KG1 (cell line): Measurements from ENCODE around the gene RNU1-2.
"Not testable (repeated sequence)": the region's sequence is repeated elsewhere in the genome, so short reads cannot be mapped to it uniquely, and the experiment has no call there.

ENCODE experiments used
- DNase-seq: peaks from one replicate; lab custom pipeline; 2025; lab: John Stamatoyannopoulos, UW

Gene RNU1-2

DNA sequence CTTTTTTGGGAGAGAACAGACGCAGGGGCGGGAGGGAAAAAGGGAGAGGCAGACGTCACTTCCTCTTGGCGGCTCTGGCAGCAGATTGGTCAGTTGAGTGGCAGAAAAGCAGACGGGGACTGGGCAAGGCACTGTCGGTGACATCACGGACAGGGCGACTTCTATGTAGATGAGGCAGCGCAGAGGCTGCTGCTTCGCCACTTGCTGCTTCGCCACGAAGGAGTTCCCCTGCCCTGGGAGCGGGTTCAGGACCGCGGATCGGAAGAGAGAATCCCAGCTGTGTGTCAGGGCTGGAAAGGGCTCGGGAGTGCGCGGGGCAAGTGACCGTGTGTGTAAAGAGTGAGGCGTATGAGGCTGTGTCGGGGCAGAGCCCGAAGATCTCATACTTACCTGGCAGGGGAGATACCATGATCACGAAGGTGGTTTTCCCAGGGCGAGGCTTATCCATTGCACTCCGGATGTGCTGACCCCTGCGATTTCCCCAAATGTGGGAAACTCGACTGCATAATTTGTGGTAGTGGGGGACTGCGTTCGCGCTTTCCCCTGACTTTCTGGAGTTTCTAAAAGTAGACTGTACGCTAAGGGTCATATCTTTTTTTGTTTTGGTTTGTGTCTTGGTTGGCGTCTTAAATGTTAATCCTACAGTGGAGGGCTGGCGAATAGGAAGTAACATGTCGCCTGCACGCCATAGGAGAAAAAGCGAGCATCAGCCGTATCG, at the start of gene RNU1-2:
Gene RNU1-2 (plus strand): TSS at position 383 of the 718 bp plus-strand sequence.
- DNase-seq = peak; percentile 59

DNA sequence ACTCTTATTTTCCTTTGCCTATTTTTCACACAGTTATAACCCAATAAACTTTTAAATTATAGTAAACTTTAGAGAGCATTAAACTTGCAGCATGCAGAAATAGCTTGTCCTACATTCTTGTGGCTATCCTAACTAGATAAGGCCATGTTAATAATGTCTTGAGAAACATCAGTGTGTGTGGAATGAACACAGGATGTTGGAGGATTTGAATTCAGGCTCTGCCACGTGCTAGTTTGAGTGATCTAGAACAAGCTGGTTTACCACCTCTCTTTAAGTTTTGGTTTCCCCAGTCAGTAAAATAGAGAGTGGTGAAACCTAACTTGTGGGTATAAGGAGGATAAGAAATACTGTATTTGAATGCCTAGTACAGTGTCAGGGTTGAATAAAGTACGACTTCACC, 39.6 kb upstream of the RNU1-2 start:
- DNase-seq = not testable (repeated sequence)

DNA sequence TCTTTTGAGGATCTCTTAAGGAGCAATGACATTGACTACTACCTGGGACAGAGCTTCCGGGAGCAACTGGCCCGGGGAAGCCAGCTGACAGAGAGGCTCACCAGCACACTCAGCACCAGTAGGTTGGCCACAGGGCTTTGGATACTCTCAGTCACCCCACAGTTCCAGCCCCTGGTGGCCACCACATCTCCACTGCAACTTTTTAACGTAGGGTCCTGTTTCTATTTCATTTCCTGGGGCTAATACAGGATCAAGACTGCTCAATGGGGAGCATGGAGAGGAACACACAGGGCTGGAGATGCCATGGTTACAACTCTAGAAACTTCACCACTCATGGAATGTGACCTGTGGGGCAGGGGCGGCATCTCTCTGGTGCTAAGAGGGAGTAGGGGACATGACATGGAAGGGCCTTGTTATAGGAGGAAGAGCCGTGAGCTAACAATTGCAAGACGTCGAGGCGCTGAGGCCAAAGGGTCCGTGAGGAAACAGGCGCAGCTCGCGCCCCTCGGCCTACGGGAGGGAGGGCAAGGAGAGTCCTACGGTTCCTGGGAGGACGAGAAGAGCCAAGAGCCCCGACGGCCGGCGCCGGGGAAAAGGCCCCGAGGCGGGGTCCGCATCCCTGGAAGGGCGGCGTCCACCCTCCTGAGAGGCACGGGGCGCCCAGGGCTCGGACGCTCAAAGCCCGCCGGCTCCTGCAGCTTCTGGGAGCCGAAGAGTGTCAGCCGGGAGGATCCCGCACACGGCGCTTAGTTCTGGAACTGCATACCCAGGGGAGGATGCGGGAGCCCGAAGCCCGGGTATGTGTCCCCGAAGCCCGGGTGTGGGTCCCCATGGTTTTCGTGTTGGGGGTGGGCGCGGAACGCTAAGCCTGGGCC, 36.4 kb upstream of the RNU1-2 start:
- DNase-seq = not testable (repeated sequence)

DNA sequence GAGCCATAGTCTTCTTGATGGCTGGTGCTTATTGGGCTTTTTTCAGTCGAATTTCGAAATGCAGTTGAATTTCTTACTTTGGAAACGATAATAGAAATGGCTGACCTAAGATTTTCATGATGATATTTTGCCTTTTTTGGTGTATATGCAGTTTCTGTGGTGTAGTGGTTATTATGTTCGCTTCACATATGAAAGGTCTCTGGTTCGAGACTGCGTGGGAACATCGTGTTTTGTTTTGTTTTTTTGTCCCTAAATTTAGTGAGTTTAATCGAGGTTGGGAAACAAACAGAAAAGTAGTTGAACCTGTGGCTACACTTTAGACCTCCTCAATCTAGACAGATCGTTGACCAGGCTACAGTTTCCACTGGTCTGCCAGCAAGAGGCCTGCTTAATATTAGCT, 35.7 kb upstream of the RNU1-2 start:
- DNase-seq = not testable (repeated sequence)

DNA sequence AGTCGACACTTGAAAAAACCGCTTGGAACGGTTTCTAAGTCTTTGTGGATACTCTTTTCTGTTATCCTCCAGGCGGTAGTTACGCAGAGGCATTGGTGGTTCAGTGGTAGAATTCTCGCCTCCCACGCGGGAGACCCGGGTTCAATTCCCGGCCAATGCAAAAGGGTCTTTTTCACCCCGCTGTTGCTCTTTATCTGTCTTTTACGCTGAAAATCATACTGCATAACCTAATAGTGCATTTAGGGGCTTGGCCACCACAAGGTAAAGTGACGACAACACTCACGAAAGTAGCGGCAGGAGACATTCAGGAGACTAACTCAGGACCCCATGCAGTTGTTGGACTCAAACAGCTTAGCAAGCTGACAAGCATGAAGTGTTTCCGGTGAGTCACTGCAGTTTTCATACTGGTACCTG, 33.9 kb upstream of the RNU1-2 start:
- not testable (repeated sequence) for DNase-seq

DNA sequence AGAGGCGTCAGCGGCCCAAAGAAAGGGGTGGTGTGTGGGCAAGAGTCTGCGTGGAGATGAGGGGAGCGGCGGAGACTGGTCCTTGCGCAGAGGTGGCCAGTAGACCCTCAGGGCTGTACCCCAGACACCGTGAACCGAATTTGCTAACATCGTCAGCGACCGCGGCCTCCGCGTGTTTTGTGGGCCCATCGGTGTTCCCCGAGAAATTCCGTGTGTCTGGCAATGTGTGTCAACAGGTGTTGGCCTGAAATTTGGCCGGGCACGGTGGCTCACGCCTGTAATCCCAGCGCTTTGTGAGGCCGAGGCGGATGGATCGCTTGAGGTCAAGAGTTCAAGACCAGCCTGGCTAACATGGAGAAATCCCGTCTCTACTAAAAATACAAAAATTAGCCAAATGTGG, 33.4 kb upstream of the RNU1-2 start:
- DNase-seq = not testable (repeated sequence)

DNA sequence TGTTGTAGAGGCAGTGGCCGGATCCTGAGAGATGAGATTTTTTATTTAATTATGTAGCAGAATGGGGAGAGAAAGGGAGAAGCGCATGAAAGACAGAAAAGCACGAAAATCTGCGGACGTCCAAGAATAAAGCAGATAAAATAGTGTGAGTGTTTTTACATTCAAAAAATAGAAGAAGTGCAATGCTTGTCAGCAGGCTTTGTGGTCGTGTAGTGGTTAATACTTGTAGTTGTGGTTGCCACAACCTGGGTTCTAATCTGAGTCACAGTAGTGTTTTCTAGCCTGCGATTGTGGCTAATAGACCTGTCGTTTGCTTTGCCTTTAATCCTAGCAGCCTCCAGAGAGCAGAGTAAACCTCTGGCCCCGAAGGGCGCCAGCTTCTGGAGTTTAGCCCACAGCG, 32.8 kb upstream of the RNU1-2 start:
- not testable (repeated sequence) for DNase-seq

DNA sequence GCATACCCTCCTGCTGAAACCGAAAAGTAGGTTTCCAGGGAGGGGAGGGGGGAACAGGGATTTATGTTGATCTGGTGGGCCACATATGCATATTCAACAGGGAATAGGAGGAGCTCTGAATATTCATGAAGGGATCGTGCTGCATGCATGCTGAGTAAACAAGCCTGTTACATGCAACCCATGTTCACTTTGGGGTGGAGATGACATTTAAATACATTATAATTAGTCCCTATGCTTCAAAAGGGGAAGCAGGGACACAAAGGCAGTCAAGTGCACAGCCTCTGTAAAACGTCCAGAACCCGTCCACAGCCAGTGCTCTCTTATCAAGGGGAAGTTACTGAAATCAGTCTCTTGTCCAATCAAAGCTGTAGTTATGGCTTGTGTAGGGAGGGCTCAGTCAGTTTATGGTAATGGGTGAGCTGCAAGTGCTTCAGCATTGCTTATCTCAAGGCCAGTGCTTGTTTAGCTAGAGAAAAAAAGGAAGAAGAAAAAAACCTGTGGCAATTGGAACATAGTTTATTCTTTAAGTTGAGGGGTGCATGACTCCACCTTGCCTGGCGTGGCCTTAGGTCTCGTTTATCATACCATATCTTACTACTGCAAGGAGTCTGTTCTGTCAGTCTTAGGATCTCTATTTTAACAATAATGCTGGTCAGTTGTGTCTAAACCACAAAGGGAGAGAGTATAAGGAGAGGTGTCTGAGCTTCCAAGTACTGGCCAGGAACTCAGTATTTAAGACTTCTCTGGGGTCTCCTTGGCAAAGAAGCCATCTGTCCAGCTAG, 28.7 kb upstream of the RNU1-2 start:
- not testable (repeated sequence) for DNase-seq

DNA sequence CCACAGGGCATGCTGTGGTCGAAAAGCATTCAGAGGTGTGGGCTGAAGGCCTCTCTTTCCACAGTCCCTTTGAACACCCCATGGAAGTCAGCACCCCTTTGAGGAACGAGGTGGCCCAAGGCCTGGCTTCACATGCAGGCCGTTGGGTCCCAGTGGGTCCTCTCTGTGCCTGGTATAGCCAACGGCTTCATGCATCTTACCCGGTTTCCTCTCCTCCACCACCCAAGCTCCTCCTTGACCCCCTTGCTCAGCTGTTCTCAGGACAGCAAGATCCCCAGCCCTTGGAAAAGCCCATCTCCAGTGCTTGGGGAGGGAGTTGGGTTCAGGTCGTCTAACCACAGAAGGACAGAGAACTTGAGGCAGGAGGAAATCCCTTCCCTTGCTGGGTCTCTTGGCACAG, 27.0 kb upstream of the RNU1-2 start:
- not testable (repeated sequence) for DNase-seq

DNA sequence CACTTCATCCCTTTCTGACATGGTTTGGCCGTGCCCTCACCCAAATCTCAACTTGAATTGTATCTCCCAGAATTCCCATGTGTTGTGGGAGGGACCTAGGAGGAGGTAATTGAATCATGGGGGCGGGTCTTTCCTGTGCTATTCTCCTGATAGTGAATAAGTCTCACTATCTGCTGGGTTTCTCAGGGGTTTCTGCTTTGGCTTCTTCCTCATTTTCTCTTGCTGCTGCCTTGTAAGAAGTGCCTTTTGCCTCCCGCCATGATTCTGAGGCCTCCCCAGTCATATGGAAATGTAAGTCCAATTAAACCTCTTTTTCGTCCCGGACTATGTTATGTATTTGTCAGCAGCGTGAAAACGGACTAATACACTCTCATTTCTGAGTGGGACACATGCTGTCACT, 25.8 kb upstream of the RNU1-2 start:
- DNase-seq = not testable (repeated sequence)

DNA sequence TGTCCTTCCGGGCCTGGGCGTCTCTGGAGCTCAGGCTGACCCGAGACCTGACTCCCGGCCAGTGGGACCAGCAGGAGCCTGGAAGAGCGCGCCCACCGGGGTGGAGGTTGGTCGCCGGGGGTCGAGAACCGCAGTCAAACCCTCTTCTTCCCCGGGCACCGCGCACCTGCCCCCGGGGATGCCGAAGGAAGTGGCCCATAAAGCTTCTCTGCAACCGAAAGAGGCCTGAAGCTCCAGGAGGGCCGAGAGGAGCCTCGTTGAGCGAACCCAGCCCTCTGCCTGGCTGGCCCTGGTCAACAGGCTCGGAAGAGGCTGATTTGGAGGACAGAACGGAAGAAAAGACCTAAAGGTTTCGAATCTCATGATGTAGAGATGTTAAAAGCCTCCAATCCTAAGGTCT, 24.6 kb upstream of the RNU1-2 start:
- not testable (repeated sequence) for DNase-seq

DNA sequence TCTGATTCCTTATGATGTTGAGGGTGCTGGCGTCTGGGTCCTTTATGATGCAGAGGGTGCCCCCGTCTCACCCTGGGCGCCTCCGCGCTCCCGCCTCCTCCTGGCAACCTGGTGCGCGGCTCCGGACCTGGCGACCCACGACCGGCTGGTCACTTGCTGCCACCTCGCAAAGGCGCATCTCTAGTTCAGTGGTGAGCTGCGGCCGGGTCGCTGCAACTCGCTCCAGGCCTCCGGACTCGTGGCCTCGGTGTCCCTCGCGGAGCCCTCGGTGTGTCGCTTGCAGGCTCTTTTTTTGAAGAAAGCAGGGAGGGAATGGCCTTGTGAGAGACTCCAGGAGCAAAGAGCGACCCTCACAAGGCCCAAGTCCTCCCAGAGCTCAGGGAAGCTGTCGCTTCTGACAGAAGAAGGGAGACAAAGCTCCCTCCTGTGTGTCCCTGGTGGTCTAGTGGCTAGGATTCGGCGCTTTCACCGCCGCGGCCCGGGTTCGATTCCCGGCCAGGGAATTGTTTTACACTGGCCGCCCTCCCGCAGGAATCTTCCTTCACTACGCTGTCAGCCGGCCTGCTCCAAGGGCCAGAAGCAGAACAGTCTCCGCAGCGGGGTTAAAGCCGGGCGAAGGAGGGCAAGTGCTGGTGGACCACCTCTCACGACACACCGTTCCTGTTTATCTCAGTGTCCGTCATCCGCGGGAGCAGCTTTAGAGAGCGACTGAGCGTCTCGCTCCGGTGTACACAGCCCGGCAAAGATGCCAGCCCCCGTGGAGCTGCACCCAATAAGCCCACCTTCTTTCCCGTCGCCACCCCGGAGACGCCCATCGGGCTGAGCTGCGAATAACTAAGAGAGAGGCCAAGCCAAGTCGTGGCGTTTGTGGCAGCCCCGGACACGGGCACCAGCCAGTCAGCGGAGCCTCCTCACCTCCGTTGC, 23.4 kb upstream of the RNU1-2 start:
- peak; percentile 8 for DNase-seq

DNA sequence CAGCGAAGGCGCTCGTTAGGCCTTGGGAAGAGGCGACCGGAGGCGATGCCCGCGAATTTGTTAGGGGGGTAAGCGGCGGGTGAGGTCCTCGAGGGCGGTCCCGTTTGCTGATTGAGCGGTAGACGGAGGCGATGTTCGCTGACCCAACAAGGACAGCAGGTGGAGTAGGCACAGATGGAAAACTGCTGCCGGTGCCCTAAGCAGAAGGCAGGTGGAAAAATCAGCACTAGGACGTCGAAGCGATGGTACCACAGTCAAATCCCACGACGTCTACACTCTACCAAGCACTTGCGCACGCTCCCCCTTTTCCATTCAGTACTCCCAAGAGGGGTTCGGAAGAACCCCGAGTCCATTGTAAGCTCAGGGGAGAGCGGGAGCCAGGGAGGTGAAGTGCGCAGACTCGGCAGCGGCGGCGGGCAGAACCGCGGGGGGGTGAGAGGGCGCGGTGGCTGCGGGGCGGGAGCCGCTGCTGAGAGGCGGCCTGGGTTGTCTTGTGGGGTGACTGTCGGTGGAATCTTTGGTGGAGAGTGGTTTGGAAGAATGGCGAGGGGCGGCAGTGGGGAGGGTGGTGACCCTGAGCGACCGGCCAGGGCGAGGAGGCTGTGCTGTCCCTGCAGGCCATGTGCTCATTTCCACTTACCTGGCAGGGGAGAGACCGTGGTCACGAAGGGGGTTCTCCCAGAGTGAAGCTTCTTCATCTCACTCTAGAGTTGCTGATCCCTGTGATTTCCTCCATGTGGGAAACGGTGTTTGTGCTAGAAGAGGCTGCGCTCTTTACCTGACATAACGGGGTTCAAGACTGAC, 22.5 kb upstream of the RNU1-2 start:
- not testable (repeated sequence) for DNase-seq

DNA sequence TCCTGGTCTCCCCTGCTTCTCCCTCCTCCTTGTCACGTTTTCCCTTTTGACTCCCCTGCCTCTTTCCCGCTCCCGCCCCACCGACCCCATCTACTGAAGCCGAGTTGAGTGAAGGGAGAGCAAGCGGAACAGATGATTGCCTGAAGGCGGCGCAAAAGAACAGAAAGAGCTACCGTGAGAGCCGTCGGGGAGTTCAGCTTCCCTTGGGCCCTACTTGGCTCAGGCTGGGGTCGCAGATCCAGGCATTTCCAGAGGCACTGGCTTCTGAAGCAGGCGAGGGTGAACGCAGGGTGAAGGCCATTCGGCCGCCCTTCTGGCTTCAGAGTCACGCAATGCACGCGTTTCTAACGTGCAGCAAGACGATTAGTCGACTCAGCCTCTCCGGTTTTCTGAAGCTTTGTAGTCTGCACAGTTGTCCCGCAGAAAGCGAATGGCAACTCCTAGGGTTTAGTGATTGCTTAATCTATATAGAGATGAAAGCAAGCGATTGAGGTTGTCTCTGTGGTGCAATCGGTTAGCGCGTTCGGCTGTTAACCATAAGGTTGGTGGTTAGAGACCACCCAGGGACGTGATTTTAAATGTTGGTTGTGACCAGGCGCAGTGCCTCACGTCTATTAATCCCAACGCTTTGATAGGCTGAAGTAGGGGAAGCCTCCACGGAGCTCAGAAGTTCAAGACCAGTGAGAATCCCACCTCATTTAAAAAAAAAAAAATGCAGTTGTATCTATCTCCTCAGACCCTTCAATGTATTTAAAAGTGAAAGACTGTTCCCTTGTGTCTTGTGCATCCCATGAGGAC, 20.6 kb upstream of the RNU1-2 start:
- DNase-seq = not testable (repeated sequence)

DNA sequence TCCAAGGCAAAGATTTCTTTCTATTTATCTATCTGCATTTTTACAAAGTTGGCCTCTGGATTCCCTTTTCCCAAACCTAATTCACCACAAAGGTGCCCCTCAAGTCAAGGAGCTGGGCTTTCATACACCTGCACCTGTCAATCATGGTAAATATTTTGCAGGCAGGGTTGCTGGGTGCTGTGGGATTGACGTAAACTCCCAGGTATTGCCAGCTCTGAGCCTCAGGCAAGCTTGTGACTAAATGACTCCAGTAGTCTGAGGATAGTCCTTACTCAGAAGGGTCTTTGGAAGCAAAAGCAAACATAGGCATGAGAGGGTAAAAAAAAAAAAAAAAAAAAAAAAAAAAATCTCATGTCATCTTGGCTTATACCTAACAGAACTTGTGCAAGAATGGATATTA, 14.0 kb upstream of the RNU1-2 start:
- DNase-seq = not testable (repeated sequence)

DNA sequence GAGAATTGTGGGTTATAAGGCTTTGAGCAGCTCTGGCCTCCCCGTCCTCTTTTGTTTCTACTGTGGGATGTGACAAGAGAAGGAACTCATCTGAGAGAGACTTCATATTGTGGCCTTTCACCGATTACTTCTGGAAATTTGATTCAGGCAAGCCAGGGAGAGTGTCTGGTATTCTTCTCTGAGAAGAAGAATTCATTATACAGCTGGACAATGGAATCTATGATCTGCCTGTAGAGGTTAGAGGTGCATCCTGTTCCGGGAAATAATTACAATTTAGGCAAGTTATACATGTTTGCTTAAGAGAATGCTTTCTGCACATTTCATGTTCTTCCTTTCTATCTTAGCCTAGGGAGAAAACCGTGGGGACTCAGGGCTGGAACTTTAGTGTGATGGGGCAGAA, 12.8 kb upstream of the RNU1-2 start:
- no peak for DNase-seq

DNA sequence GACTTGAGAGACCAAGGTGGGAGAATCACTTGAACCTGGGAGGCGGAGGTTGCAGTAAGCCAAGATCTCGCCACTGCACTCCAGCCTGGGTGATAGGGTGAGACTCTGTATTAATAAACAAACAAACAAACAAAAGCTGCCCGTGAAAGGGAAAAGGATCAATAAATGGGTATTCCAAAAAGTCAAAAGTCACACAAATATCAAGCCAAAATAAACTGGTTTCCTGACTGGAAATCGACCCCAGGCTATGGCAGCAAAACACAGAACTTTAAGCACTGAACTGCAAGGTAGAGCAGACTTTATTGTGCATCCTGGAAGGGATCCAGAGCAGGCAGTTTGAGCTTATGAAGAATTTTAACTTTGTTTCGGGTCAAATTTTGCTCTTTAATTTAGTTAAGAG, 11.3 kb upstream of the RNU1-2 start:
- not testable (repeated sequence) for DNase-seq

DNA sequence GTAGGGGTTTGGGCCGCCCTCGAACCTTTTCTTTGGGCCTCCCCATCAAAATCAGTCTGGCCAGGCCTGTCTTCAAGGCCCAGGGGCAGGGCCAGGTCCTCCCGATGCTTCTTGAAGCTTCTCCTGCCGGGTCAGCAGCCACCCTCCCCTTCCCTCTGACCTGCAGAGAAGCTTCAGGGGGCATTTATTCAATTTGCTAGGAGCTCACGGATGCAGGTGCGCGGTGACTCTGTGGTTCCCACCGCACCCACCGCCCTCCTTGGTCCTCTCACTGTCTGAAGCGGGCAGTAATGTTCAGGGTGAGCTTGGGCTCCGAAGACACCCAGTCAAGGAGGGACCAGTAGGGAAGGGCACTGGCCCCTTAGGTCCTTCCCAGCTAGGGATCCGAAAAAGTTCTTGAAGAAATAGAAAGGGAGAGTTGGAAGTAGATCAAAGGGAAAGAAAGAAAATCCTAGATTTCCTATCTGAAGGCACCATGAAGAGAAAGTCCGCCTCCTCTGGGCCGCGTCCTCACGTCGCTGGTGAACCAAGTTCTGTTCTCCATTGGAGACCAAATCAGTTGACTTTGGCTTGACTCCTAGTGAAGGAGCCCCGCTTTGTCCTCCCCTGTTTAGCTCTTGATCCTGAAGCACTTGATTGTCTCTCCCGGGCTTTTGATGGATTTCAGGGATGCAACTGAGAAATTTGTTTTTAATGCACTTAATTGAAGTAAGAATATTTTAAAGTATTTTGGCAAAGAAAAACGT, 8.7 kb upstream of the RNU1-2 start:
- no peak for DNase-seq
